Measurements from ENCODE around the gene ABTB1. TPM values are rescaled to one million over a fixed set of nuclear protein-coding genes. Genes with fewer than 3 reads are reported as not detected.

The ABTB1 gene
- total and polyA plus RNA-seq, 2 experiments from 2014 or later, result 3.7 to 5.7 TPM

GRCh38 chr3:127686512-127686894, 13.8 kb downstream of the ABTB1 start:
- Histone ChIP-seq H3K36me3 (ENCODE audit: insufficient read depth) (no peaks in the 10 kb centered on the region), H3K4me3 (no peak overlapping the region), H3F3A (replicated peaks; ENCODE audit: low read depth) (no peaks in the 10 kb centered on the region), H3K9me2 (ENCODE audit: insufficient read depth) (0 out of 2 replicates have a peak, but pooled peaks cover 4% of the 10 kb centered on the region), H3K27me3 (ENCODE audit: insufficient read depth) (no peaks in the 10 kb centered on the region), H2AFZ (no peak overlapping the region), H4K20me1 (replicated peaks; ENCODE audit: insufficient read depth) (no peaks in the 10 kb centered on the region), H3K4me2 (no peak overlapping the region), H3K27ac (ENCODE audit: low read depth) (no peak overlapping the region), H3K79me2 (replicated peaks; ENCODE audit: insufficient read depth) (no peaks in the 10 kb centered on the region), H3K4me1 (ENCODE audit: insufficient read depth) (peaks cover 8% of the 10 kb centered on the region; the same call in 1 of the 2 replicates)
- Mint-ChIP-seq H3K36me3 (ENCODE audit: low read depth) (no peaks in the 10 kb centered on the region), H3K4me3 (no peak overlapping the region), H3K4me1 (peaks cover 25% of the 10 kb centered on the region), H3K9me3 (no peaks in the 10 kb centered on the region; the same call in 2 of the 3 replicates), H3K27ac (no peak overlapping the region), H3K27me3 (ENCODE audit: insufficient read depth, low read depth, poor library complexity) (peaks cover 12% of the 10 kb centered on the region)
- ATAC-seq (no peak), DNase-seq (ENCODE audit: low spot score) (no peak)
- TF ChIP-seq REST (IDR thresholded peaks at IDR 0.05; ENCODE audit: unreplicated experiment) (no peak), JUNB (IDR thresholded peaks at IDR 0.05; ENCODE audit: unreplicated experiment) (no peak), STAT1 (IDR thresholded peaks at IDR 0.05; ENCODE audit: unreplicated experiment) (no peak), CREB1 (CRISPR knock-in tag; IDR thresholded peaks at IDR 0.05; ENCODE audit: low read depth) (no peak), EZH2 (IDR thresholded peaks at IDR 0.05; ENCODE audit: low read depth, unreplicated experiment) (no peak), NANOG (IDR thresholded peaks at IDR 0.05; ENCODE audit: borderline replicate concordance) (no peak), EZH2phosphoT487 (IDR thresholded peaks at IDR 0.05; ENCODE audit: unreplicated experiment) (no peak), ZNF331 (CRISPR knock-in tag; IDR thresholded peaks at IDR 0.05; ENCODE audit: low read depth) (no peak), POLR2AphosphoS5 (IDR thresholded peaks at IDR 0.05; ENCODE audit: low read depth) (no peak), ZNF114 (CRISPR knock-in tag; IDR thresholded peaks at IDR 0.05) (no peak)
- TF ChIP-seq, protein P1, sequence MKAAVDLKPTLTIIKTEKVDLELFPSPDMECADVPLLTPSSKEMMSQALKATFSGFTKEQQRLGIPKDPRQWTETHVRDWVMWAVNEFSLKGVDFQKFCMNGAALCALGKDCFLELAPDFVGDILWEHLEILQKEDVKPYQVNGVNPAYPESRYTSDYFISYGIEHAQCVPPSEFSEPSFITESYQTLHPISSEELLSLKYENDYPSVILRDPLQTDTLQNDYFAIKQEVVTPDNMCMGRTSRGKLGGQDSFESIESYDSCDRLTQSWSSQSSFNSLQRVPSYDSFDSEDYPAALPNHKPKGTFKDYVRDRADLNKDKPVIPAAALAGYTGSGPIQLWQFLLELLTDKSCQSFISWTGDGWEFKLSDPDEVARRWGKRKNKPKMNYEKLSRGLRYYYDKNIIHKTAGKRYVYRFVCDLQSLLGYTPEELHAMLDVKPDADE (IDR thresholded peaks at IDR 0.05), result no peak
- TF ChIP-seq, protein P2, sequence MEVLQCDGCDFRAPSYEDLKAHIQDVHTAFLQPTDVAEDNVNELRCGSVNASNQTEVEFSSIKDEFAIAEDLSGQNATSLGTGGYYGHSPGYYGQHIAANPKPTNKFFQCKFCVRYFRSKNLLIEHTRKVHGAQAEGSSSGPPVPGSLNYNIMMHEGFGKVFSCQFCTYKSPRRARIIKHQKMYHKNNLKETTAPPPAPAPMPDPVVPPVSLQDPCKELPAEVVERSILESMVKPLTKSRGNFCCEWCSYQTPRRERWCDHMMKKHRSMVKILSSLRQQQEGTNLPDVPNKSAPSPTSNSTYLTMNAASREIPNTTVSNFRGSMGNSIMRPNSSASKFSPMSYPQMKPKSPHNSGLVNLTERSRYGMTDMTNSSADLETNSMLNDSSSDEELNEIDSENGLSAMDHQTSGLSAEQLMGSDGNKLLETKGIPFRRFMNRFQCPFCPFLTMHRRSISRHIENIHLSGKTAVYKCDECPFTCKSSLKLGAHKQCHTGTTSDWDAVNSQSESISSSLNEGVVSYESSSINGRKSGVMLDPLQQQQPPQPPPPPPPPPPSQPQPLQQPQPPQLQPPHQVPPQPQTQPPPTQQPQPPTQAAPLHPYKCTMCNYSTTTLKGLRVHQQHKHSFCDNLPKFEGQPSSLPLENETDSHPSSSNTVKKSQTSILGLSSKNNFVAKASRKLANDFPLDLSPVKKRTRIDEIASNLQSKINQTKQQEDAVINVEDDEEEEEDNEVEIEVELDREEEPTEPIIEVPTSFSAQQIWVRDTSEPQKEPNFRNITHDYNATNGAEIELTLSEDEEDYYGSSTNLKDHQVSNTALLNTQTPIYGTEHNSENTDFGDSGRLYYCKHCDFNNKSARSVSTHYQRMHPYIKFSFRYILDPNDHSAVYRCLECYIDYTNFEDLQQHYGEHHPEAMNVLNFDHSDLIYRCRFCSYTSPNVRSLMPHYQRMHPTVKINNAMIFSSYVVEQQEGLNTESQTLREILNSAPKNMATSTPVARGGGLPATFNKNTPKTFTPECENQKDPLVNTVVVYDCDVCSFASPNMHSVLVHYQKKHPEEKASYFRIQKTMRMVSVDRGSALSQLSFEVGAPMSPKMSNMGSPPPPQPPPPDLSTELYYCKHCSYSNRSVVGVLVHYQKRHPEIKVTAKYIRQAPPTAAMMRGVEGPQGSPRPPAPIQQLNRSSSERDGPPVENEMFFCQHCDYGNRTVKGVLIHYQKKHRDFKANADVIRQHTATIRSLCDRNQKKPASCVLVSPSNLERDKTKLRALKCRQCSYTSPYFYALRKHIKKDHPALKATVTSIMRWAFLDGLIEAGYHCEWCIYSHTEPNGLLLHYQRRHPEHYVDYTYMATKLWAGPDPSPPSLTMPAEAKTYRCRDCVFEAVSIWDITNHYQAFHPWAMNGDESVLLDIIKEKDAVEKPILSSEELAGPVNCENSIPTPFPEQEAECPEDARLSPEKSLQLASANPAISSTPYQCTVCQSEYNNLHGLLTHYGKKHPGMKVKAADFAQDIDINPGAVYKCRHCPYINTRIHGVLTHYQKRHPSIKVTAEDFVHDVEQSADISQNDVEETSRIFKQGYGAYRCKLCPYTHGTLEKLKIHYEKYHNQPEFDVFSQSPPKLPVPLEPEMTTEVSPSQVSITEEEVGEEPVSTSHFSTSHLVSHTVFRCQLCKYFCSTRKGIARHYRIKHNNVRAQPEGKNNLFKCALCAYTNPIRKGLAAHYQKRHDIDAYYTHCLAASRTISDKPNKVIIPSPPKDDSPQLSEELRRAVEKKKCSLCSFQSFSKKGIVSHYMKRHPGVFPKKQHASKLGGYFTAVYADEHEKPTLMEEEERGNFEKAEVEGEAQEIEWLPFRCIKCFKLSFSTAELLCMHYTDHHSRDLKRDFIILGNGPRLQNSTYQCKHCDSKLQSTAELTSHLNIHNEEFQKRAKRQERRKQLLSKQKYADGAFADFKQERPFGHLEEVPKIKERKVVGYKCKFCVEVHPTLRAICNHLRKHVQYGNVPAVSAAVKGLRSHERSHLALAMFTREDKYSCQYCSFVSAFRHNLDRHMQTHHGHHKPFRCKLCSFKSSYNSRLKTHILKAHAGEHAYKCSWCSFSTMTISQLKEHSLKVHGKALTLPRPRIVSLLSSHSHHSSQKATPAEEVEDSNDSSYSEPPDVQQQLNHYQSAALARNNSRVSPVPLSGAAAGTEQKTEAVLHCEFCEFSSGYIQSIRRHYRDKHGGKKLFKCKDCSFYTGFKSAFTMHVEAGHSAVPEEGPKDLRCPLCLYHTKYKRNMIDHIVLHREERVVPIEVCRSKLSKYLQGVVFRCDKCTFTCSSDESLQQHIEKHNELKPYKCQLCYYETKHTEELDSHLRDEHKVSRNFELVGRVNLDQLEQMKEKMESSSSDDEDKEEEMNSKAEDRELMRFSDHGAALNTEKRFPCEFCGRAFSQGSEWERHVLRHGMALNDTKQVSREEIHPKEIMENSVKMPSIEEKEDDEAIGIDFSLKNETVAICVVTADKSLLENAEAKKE (CRISPR knock-in tag; IDR thresholded peaks at IDR 0.05), result no peak
- TF ChIP-seq, protein P3, sequence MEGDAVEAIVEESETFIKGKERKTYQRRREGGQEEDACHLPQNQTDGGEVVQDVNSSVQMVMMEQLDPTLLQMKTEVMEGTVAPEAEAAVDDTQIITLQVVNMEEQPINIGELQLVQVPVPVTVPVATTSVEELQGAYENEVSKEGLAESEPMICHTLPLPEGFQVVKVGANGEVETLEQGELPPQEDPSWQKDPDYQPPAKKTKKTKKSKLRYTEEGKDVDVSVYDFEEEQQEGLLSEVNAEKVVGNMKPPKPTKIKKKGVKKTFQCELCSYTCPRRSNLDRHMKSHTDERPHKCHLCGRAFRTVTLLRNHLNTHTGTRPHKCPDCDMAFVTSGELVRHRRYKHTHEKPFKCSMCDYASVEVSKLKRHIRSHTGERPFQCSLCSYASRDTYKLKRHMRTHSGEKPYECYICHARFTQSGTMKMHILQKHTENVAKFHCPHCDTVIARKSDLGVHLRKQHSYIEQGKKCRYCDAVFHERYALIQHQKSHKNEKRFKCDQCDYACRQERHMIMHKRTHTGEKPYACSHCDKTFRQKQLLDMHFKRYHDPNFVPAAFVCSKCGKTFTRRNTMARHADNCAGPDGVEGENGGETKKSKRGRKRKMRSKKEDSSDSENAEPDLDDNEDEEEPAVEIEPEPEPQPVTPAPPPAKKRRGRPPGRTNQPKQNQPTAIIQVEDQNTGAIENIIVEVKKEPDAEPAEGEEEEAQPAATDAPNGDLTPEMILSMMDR (conservative IDR thresholded peaks at IDR 0.05; ENCODE audit: low read depth in 2 of 2), result no peak
